GM19468 (cell line): ENCODE results near the gene CCDC73.
"Not testable (repeated sequence)": the region's sequence is repeated elsewhere in the genome, so short reads cannot be mapped to it uniquely, and the experiment has no call there.

Experiments
- ATAC-seq: cut with Tn5 transposase; IDR thresholded peaks from one replicate; pipeline ENCODE4 v1.9.1; 2021; ENCODE audit warnings: mild to moderate bottlenecking, moderate library complexity, moderate number of reproducible peaks; ENCODE audit not compliant: unreplicated experiment; ENCODE audit errors: extremely low read depth

The CCDC73 gene

DNA sequence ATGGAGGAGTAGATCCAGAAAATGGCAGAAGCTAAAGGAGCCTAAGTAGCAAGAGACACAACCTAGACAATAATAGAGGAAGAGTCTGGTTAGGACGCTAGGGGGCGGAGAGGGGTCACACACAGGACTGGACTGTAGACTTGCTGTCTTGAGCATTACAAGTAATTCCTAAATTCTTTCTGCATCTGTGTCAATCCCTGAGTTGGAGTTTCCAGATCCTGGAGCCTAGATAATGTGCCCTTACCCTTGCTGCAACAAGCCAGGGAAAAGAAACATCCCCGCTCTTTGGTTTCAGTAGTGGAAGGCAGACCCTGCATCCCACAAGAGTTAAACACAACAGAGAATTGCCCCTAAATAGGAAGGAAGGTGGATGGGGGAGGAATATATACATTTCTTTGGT, 14.9 kb upstream of the CCDC73 start:
- ATAC-seq, result peak; percentile 87

DNA sequence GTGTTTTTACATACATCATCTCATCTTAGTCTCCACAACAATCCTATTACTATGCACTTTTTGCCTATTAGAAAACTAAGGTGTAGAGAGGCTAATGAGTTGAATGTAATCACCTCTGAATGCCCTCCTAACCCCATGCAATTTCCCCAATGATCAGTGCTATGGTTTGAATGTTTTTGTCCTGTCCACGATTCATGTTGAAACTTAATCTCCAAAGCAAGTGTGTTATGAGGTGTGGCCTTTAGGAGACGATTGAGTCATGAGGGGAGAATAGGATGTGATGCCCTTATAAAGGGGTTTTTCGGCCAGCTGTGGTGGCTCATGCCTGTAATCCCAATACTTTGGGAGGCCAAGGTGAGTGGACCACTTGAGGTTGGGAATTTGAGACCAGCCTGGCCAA, 2.0 kb upstream of the CCDC73 start:
- ATAC-seq, result no peak

- ATAC-seq, result no peak
These were observed 1.4 kb downstream of the CCDC73 start for GRCh38 chr11:32792948-32793475.

GRCh38 chr11:32792111-32792947, 2.1 kb downstream of the CCDC73 start:
- ATAC-seq, result no peak

DNA sequence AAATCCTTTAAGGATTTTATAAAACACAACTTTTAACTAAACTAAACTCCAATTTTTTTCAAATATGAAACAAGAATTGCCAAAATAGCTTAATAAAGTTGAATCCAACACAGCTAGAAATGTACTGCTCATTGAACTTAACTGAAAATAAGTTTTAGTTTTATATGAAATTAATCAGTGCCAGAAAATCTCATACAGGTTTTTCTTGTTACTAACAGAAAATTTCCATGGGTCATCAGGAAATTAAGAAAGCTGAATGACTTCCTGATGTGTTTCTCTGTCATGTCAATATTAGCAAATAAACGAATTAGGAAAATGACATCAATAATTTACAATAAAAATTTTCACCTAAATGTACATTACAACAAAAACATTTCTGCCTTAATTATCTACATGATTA, 3.5 kb downstream of the CCDC73 start:
- ATAC-seq, result no peak

GRCh38 chr11:32786811-32787210, 7.7 kb downstream of the CCDC73 start:
- no peak for ATAC-seq

DNA sequence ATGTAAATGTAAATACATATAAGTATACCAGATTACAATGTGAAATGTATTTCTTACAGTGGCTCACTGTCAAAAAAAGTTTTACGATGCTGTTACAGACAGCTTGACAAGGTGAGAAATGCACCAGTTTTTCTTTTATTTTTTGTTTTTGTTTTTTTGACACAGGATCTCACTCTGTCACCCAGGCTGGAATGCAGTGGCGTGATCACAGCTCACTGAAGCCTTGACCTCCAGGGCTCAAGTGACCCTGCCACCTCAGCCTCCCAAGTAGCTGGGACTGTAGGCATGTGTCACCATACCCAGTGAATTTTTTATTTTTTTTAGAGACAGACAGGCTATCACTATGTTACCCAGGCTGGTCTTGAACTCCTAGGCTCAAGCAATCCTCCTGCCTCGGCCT, 9.2 kb downstream of the CCDC73 start:
- no peak for ATAC-seq

DNA sequence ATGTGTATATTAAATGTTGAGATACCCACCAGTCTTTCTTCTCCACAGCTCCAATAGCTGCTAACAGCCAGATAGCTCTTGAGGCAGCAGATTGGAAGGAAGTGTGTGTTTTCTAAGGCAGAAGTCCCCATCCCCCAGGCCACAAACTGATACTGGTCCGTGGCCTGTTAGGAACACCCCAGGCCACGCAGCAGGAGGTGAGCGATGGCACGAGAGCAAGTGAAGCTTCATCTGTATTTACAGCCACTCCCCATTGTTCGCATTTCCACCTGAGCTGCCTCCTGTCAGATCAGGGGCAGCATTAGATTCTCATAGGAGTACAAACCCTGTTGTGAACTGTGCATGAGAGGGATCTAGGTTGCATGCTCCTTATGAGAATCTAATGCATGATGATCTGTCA, 12.7 kb downstream of the CCDC73 start:
- no peak for ATAC-seq

- ATAC-seq, result not testable (repeated sequence)
These were observed 13.6 kb downstream of the CCDC73 start for GRCh38 chr11:32780839-32781238.

GRCh38 chr11:32779136-32779535, 15.3 kb downstream of the CCDC73 start:
- ATAC-seq, result no peak

GRCh38 chr11:32775908-32776307, 18.6 kb downstream of the CCDC73 start:
- no peak for ATAC-seq

GRCh38 chr11:32774081-32774480, 20.4 kb downstream of the CCDC73 start:
- ATAC-seq, result no peak

- no peak for ATAC-seq
These were observed 21.7 kb downstream of the CCDC73 start for GRCh38 chr11:32772731-32773130.

GRCh38 chr11:32761774-32762173, 32.7 kb downstream of the CCDC73 start:
- not testable (repeated sequence) for ATAC-seq

- no peak for ATAC-seq
These were observed 36.2 kb downstream of the CCDC73 start for GRCh38 chr11:32758291-32758690.

DNA sequence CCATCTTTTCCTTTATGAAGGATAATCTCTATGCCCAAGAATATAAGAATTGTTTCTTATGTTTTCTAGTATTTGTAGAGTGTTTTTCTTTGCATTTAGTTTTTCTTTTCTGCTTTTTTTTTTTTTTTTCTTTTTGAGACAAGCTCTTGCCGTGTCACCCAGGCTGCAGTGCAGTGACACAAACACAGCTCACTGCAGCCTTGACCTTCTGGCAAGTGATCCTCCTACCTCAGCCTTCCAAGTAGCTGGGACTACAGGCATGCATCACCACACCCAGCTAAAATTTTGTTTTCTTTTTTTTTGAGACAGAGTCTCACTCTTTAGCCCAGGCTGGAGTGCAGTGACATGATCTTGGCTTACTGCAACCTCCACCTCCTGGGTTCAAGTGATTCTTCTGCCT, 41.3 kb downstream of the CCDC73 start:
- not testable (repeated sequence) for ATAC-seq

GRCh38 chr11:32752001-32752400, 42.5 kb downstream of the CCDC73 start:
- no peak for ATAC-seq

GRCh38 chr11:32751381-32751780, 43.1 kb downstream of the CCDC73 start:
- ATAC-seq, result no peak

- ATAC-seq, result no peak
These were observed 64.5 kb downstream of the CCDC73 start for GRCh38 chr11:32729976-32730375.

DNA sequence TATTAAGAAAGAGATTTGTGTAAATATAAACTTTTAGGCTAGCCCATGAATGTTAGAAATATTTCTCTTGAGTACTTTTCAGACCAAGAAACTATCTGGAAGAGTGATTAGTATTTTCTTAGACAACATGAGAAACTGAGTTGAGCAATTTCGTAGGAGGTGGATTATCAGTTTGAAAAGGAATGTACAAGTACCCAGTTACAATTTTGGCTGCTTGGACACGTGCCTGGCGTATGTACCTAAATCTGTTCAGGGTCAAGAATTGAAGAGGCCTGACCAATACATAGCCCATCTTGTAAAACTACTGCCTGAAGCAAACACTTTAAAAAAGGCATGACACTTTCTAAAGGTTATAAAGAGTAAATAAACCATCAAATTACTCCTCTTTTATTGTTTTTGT, 71.1 kb downstream of the CCDC73 start:
- no peak for ATAC-seq

DNA sequence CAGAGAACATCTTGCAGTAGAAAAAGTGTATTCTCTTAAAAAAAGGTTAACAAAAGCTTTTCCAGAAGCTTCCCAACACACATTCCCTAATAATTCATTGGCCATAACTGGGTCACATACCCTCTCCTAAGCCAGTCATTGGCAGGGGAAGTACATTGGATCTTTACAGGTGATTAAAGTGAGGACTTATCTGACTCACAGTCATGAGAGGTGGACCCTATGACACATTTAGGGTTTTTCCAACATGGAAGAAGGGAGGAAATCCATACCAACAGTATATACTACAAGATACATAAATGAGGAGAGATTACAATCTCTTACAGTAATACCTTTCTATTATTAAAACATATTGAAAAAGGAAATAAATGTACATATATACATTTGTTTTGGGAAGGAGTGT, 72.2 kb downstream of the CCDC73 start:
- no peak for ATAC-seq

DNA sequence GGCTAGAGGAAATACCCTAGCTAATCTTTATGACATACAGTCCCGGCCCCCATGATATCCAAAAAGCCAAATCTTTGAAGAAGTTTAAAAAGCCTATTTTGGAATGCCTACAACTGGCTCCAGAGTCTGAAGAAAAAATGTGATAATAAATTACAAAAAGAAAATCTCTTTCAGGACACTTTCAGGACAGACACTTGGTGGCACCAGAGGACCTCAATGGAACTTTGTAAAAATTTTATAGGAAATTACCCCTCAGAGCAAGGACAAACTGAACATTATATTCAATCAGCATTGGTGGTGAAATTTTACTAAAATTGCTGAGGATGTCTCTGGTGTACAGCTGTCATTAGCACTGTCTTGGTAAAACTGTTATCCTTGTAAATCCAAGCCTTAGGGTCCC, 81.0 kb downstream of the CCDC73 start:
- ATAC-seq, result no peak
